ENCODE measurements around the gene ZFAND6.

Gene ZFAND6

DNA sequence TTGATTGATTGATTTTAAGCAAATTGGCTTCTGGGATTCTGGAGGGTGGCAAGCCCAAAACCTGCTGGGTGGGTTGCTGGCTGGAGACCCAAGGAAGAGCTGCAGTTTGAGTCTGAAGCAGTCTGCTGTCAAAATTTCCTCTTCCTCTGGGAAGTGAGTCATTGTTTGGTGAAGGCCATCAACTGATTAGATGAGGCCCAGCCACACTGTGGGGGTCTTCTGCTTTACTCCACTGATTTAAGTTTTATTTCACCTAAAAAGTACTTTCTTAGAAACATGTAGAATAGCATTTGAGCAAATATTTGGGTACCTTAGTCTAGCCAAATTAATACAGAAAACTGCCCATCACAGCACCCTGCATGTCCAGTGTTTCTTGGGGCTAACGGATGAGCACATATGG is 127.1 kb downstream of the ZFAND6 start:
- in situ Hi-C loops (cut with HindIII; ENCODE audit: low sequenced_read_pairs) = no loop called here

All from endothelial cell of hepatic sinusoid (primary cell).